ENCODE results near the gene A1CF.

GRCh38 chr10:50866317-50866716, 19.1 kb downstream of the A1CF start:
- TF ChIP-seq CTCF (conservative IDR thresholded peaks at IDR 0.05) (no peak), EZH2 (IDR thresholded peaks at IDR 0.05; ENCODE audit: low read depth) (no peak)
